Smooth muscle cell (in vitro differentiated cells): ENCODE measurements around the gene ANKRD17. TPM values are rescaled to one million over a fixed set of nuclear protein-coding genes. Genes with fewer than 3 reads are reported as not detected.

Experiments
- DNase-seq: peaks from one replicate; lab custom pipeline; 2025; ENCODE audit not compliant: unreplicated experiment; lab: John Stamatoyannopoulos, UW
- H2AFZ ChIP-seq: fragments of 200-600 bp; sonication (generic); 2 replicates; pipeline ENCODE4 v1.6.0; 2016; ENCODE audit warnings: antibody characterized with exemption, low read depth, mild to moderate bottlenecking
- H3F3A ChIP-seq: fragments of 200-600 bp; sonication (generic); 2 replicates; pipeline ENCODE4 v1.6.0; 2017; ENCODE audit warnings: antibody characterized with exemption, low read depth
- H3K27ac ChIP-seq: fragments of 200-600 bp; sonication (generic); 2 replicates; pipeline ENCODE4 v1.5.1; 2016; ENCODE audit warnings: low read depth, mild to moderate bottlenecking
- H3K27me3 ChIP-seq: fragments of 200-600 bp; sonication (generic); 2 replicates; pipeline ENCODE4 v1.6.1; 2016; ENCODE audit warnings: low read depth, mild to moderate bottlenecking
- H3K36me3 ChIP-seq: fragments of 200-600 bp; sonication (generic); 2 replicates; pipeline ENCODE4 v1.5.1; 2016; ENCODE audit warnings: low read depth
- H3K4me1 ChIP-seq: fragments of 200-600 bp; sonication (generic); 2 replicates; pipeline ENCODE4 v1.5.1; 2016; ENCODE audit warnings: low read depth
- H3K4me2 ChIP-seq: fragments of 200-600 bp; sonication (generic); 2 replicates; pipeline ENCODE4 v1.6.0; 2016; ENCODE audit warnings: mild to moderate bottlenecking
- H3K4me3 ChIP-seq: fragments of 200-600 bp; sonication (generic); 2 replicates; pipeline ENCODE4 v1.5.1; 2016; ENCODE audit warnings: mild to moderate bottlenecking
- H3K79me2 ChIP-seq: fragments of 200-600 bp; sonication (generic); 2 replicates; pipeline ENCODE4 v1.6.0; 2016; ENCODE audit warnings: low read depth, mild to moderate bottlenecking
- H3K9ac ChIP-seq: fragments of 200-600 bp; sonication (generic); 2 replicates; pipeline ENCODE4 v1.6.0; 2016; ENCODE audit warnings: low read depth
- H3K9me3 ChIP-seq: fragments of 200-600 bp; sonication (generic); replicated peaks from 2 replicates; pipeline ENCODE4 v1.5.1; 2016; ENCODE audit warnings: low read depth
- H4K20me1 ChIP-seq: fragments of 200-600 bp; sonication (generic); 2 replicates; pipeline ENCODE4 v1.6.0; 2016; ENCODE audit warnings: low read depth
- CTCF ChIP-seq: fragments of 200-600 bp; sonication (generic); IDR thresholded peaks from 2 replicates; pipeline ENCODE4 v1.5.1; 2017; ENCODE audit warnings: borderline replicate concordance, mild to moderate bottlenecking, antibody characterized with exemption; ENCODE audit not compliant: insufficient read depth, poor library complexity, severe bottlenecking
- WGBS: methylation state at CpG from one replicate; pipeline ENCODE4 v1.1.7; 2016; ENCODE audit warnings: low lambda C conversion rate; 5-methylcytosine and 5-hydroxymethylcytosine counted together
- polyA plus RNA-seq: library from polyadenylated mRNA; unstranded; fragments of >200 nt; fragmentation: Nextera tagmentation; extraction: Ambion mirVana; gene quantifications from 2 replicates; pipeline ENCODE4 v1.2.1, GENCODE V29; 2016
- total RNA-seq: library from RNA; depleted of rRNA; stranded (reverse); fragments of >200 nt; gene quantifications from 2 replicates; pipeline ENCODE4 v1.2.3, GENCODE V29; 2014

Gene ANKRD17
- total and polyA plus RNA-seq, 2 experiments from 2014 or later, result 29.7 to 58.0 TPM

GRCh38 chr4:73161527-73162185, 96.9 kb downstream of the ANKRD17 start:
- H3K9me3 ChIP-seq, result peaks cover 9% of the 10 kb centered on the region
- H3K27me3 ChIP-seq, result no peaks in the 10 kb centered on the region
- no peak for TF ChIP-seq CTCF
- H2AFZ ChIP-seq, result no peak overlapping the region
- H3K9ac ChIP-seq, result no peak overlapping the region
- H3F3A ChIP-seq, result no peaks in the 10 kb centered on the region
- no peak overlapping the region for H3K4me3 ChIP-seq
- no peak for DNase-seq
- H3K4me2 ChIP-seq, result no peak overlapping the region
- H3K36me3 ChIP-seq, result peaks cover 39% of the 10 kb centered on the region
- WGBS, result 86% methylated on average over 8 of the region's 8 CpGs
- peaks cover 38% of the 10 kb centered on the region for H4K20me1 ChIP-seq
- peaks cover 57% of the 10 kb centered on the region for H3K79me2 ChIP-seq
- no peaks in the 10 kb centered on the region for H3K4me1 ChIP-seq
- no peak overlapping the region for H3K27ac ChIP-seq

- no peak for TF ChIP-seq CTCF
- 96% methylated on average over 3 of the region's 3 CpGs for WGBS
These were observed 102.2 kb downstream of the ANKRD17 start for GRCh38 chr4:73156394-73156793.

GRCh38 chr4:73152893-73153292, 105.7 kb downstream of the ANKRD17 start:
- no peaks in the 10 kb centered on the region for H3K9me3 ChIP-seq
- H3K27ac ChIP-seq, result no peak overlapping the region
- no peak for TF ChIP-seq CTCF
- no peak overlapping the region for H3K9ac ChIP-seq
- H3F3A ChIP-seq, result no peaks in the 10 kb centered on the region
- no peak overlapping the region for H2AFZ ChIP-seq
- no peak overlapping the region for H3K4me3 ChIP-seq
- 90% methylated on average over 1 of the region's 1 CpG for WGBS
- H4K20me1 ChIP-seq, result peaks cover 4% of the 10 kb centered on the region
- peaks cover 29% of the 10 kb centered on the region for H3K36me3 ChIP-seq
- no peaks in the 10 kb centered on the region for H3K27me3 ChIP-seq
- H3K4me2 ChIP-seq, result no peak overlapping the region
- H3K79me2 ChIP-seq, result peaks cover 20% of the 10 kb centered on the region
- DNase-seq, result no peak
- H3K4me1 ChIP-seq, result no peaks in the 10 kb centered on the region

More at GRCh38 chr4:73156394-73156793, 102.2 kb downstream of the ANKRD17 start:
- H3K27ac ChIP-seq, result no peak overlapping the region
- H3F3A ChIP-seq, result no peaks in the 10 kb centered on the region
- peaks cover 39% of the 10 kb centered on the region for H3K79me2 ChIP-seq
- H3K4me1 ChIP-seq, result no peaks in the 10 kb centered on the region
- peaks cover 38% of the 10 kb centered on the region for H3K36me3 ChIP-seq
- no peak for DNase-seq
- no peaks in the 10 kb centered on the region for H3K27me3 ChIP-seq
- H4K20me1 ChIP-seq, result peaks cover 7% of the 10 kb centered on the region
- no peak overlapping the region for H2AFZ ChIP-seq
- H3K9me3 ChIP-seq, result no peaks in the 10 kb centered on the region
- no peak overlapping the region for H3K9ac ChIP-seq
- H3K4me3 ChIP-seq, result no peak overlapping the region
- H3K4me2 ChIP-seq, result no peak overlapping the region
